PC-3 (cell line): ENCODE results near the gene LSG1. TPM values are rescaled to one million over a fixed set of nuclear protein-coding genes. Genes with fewer than 3 reads are reported as not detected.

ENCODE experiments used
- ATAC-seq: fragments of 200-7000 bp; cut with Tn5 transposase; 2 replicates; pipeline ENCODE4 v1.9.1; 2020; ENCODE audit warnings: mild to moderate bottlenecking, moderate library complexity
- BruUV-seq: library from RNA; stranded (reverse); fragments of 400-500 nt; replicated peaks from 2 replicates; lab custom pipeline; 2021; lab: Mats Ljungman, UMichigan
- CTCF ChIA-PET: fragments of 300-600 bp; sonication (Branson Sonifier 250); formaldehyde crosslinking; loops from one replicate; lab custom pipeline; 2022; ENCODE audit warnings: antibody characterized with exemption; lab: Charles Lee
- POLR2A ChIA-PET: fragments of 300-600 bp; sonication (Branson Sonifier 250); formaldehyde crosslinking; loops from one replicate; lab custom pipeline; 2022; ENCODE audit warnings: antibody characterized with exemption; ENCODE audit not compliant: unreplicated experiment; lab: Charles Lee
- DNase-seq: peaks from one replicate; pipeline ENCODE4 v3.0.0-alpha.2; 2015
- H2AFZ ChIP-seq: fragments of 300-600 bp; sonication (generic); 2 replicates; pipeline ENCODE4 v1.6.0; 2016; ENCODE audit warnings: antibody characterized with exemption, low read length
- H3F3A ChIP-seq: fragments of 300-600 bp; sonication (generic); one replicate; pipeline ENCODE4 v1.6.0; 2017; ENCODE audit warnings: antibody characterized with exemption, low read length, control low read depth, mild to moderate bottlenecking; ENCODE audit not compliant: unreplicated experiment
- H3K27ac ChIP-seq: fragments of 300-600 bp; sonication (generic); 2 replicates; pipeline ENCODE4 v1.5.1; 2016; ENCODE audit warnings: mild to moderate bottlenecking, low read length
- H3K27me3 ChIP-seq: fragments of 300-600 bp; sonication (generic); 2 replicates; pipeline ENCODE4 v1.6.1; 2016; ENCODE audit warnings: low read length, mixed read lengths
- H3K36me3 ChIP-seq: fragments of 300-600 bp; sonication (generic); 2 replicates; pipeline ENCODE4 v1.6.1; 2016; ENCODE audit warnings: low read depth, mixed run types, low read length, mixed read lengths
- H3K4me1 ChIP-seq: fragments of 300-600 bp; sonication (generic); 2 replicates; pipeline ENCODE4 v1.5.1; 2016; ENCODE audit warnings: low read length; ENCODE audit not compliant: insufficient read depth
- H3K4me2 ChIP-seq: fragments of 300-600 bp; sonication (generic); 2 replicates; pipeline ENCODE4 v1.6.0; 2016; ENCODE audit warnings: low read length
- H3K4me3 ChIP-seq: fragments of 300-600 bp; sonication (generic); 2 replicates; pipeline ENCODE4 v1.5.1; 2016; ENCODE audit warnings: mild to moderate bottlenecking, low read length, mixed read lengths
- H3K79me2 ChIP-seq: fragments of 300-600 bp; sonication (generic); 2 replicates; pipeline ENCODE4 v1.6.1; 2017; ENCODE audit warnings: low read length, mixed read lengths
- H3K9ac ChIP-seq: fragments of 300-600 bp; sonication (generic); 2 replicates; pipeline ENCODE4 v1.6.0; 2016; ENCODE audit warnings: mild to moderate bottlenecking, low read length
- H3K9me2 ChIP-seq: fragments of 300-600 bp; sonication (generic); replicated peaks from 2 replicates; pipeline ENCODE4 v1.6.1; 2016; ENCODE audit warnings: mixed run types, low read length, mixed read lengths
- H3K9me3 ChIP-seq: fragments of 300-600 bp; sonication (generic); 2 replicates; pipeline ENCODE4 v1.6.1; 2016; ENCODE audit warnings: low read length, mixed read lengths
- H4K20me1 ChIP-seq: fragments of 300-600 bp; sonication (generic); 2 replicates; pipeline ENCODE4 v1.6.1; 2016; ENCODE audit warnings: low read length, mixed read lengths
- EZH2 ChIP-seq: fragments of 300-600 bp; sonication (generic); IDR thresholded peaks from one replicate; pipeline ENCODE4 v1.6.1; 2017; ENCODE audit warnings: antibody characterized with exemption, mild to moderate bottlenecking, low read length; ENCODE audit not compliant: unreplicated experiment
- EZH2phosphoT487 ChIP-seq: fragments of 300-600 bp; sonication (generic); IDR thresholded peaks from 2 replicates; pipeline ENCODE4 v1.6.1; 2018; ENCODE audit warnings: mild to moderate bottlenecking, antibody characterized with exemption, low read length, borderline replicate concordance
- intact Hi-C: fragments of 100-400 bp; cut with micrococcal nuclease; formaldehyde crosslinking; loops from 2 replicates; pipeline ENCODE4 v1.9.0; 2023
- total RNA-seq: library from RNA; depleted of rRNA; stranded (reverse); fragments of >200 nt; gene quantifications from 2 replicates; pipeline ENCODE4 v1.2.3, GENCODE V29; 2014
- TF ChIP-seq, protein P1 (sequence below): fragments of 300-600 bp; sonication (generic); conservative IDR thresholded peaks from 2 replicates; pipeline ENCODE4 v1.5.1; 2017; ENCODE audit warnings: antibody characterized with exemption, low read depth, mild to moderate bottlenecking, low read length

The LSG1 gene
- total RNA-seq, 1 experiment from 2014 or later = 83.8 TPM

DNA sequence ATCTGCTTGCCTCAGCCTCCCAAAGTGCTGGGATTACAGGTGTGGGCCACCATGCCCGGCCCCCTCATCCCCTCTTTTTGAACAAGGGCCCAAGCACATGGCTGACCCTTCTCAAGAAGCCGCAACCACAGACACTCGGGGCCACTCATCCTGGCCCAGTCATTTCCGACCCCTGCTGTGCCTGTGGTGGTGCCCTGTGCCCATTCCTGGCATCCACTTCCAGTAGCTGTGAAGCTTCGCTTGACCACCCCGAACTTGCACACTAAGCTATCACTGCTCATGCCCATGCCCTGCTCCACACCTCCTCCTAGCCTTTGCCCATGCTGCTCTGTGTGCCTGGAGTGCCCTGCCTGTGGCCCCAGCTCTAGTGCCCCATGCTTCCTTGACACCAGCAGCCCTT is 47.0 kb downstream of the LSG1 start:
- H3K9ac ChIP-seq = no peak overlapping the region
- H3K4me1 ChIP-seq = no peaks in the 10 kb centered on the region
- ATAC-seq = no peak
- intact Hi-C loops = no loop called here
- H3K79me2 ChIP-seq = no peaks in the 10 kb centered on the region
- no peak for DNase-seq
- H3K9me3 ChIP-seq = no peaks in the 10 kb centered on the region
- H3K4me3 ChIP-seq = no peak overlapping the region
- no TSS peak for BruUV-seq
- CTCF ChIA-PET = no interaction called here
- H3K4me2 ChIP-seq = no peak overlapping the region
- TF ChIP-seq, protein P1, sequence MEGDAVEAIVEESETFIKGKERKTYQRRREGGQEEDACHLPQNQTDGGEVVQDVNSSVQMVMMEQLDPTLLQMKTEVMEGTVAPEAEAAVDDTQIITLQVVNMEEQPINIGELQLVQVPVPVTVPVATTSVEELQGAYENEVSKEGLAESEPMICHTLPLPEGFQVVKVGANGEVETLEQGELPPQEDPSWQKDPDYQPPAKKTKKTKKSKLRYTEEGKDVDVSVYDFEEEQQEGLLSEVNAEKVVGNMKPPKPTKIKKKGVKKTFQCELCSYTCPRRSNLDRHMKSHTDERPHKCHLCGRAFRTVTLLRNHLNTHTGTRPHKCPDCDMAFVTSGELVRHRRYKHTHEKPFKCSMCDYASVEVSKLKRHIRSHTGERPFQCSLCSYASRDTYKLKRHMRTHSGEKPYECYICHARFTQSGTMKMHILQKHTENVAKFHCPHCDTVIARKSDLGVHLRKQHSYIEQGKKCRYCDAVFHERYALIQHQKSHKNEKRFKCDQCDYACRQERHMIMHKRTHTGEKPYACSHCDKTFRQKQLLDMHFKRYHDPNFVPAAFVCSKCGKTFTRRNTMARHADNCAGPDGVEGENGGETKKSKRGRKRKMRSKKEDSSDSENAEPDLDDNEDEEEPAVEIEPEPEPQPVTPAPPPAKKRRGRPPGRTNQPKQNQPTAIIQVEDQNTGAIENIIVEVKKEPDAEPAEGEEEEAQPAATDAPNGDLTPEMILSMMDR = no peak
- no peak for TF ChIP-seq EZH2
- TF ChIP-seq EZH2phosphoT487 = no peak
- POLR2A ChIA-PET = no interaction called here
- H3F3A ChIP-seq = no peaks in the 10 kb centered on the region
- no peak overlapping the region for H2AFZ ChIP-seq
- no peak overlapping the region for H3K27ac ChIP-seq
- H3K27me3 ChIP-seq = no peaks in the 10 kb centered on the region
- no peaks in the 10 kb centered on the region for H4K20me1 ChIP-seq
- no peaks in the 10 kb centered on the region for H3K9me2 ChIP-seq
- H3K36me3 ChIP-seq = 0 out of 2 replicates have a peak, but pooled peaks cover 12% of the 10 kb centered on the region

DNA sequence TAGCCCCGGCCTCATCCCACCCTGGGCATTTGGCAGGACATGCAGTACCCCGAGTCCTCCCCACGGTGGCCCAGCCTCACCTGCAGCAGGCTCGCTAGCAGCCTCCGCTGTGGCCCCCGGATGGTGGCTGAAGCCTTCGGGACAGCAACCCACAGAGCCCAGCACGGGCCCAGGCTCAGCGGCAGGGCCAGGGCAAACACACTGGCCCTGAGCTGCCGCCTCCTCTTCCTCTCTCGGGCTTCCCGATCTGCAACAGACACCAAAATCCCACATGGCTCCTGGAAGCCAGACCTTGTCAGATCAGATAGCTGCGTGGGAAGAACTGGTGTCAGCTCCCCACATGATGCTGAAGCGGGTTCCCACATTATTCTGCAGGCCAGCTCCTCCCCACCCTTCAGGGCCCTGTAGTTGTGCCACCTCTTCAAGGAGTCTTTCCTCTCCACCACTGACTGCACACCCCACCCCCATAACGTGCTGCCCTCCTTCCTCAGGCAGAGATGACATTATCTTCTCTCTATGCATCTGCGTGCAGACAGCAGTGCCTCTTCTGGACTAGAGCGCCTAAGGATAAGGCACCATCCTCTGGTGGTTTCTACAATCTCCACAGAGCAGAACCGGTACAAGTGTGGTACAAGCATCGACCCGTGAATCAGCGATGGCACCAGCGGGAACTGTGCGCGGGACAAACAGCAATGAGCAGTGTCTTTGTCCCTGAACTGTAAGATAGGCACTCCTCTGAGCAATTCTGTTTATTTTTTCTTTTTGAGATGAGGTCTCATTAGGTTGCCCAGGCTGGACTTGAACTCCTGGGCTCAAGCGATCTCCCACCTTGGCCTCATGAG is 48.3 kb downstream of the LSG1 start:
- H4K20me1 ChIP-seq = no peaks in the 10 kb centered on the region
- no peak overlapping the region for H3K4me2 ChIP-seq
- H3K9ac ChIP-seq = no peak overlapping the region
- no peak overlapping the region for H3K4me3 ChIP-seq
- DNase-seq (no peak), ATAC-seq (no peak)
- intact Hi-C loops = no loop called here
- H3K79me2 ChIP-seq = no peaks in the 10 kb centered on the region
- CTCF ChIA-PET = no interaction called here
- no peaks in the 10 kb centered on the region for H3K9me3 ChIP-seq
- H3K27ac ChIP-seq = no peak overlapping the region
- H3K9me2 ChIP-seq = no peaks in the 10 kb centered on the region
- H3K4me1 ChIP-seq = no peaks in the 10 kb centered on the region
- no TSS peak for BruUV-seq
- POLR2A ChIA-PET = no interaction called here
- H3K36me3 ChIP-seq = 0 out of 2 replicates have a peak, but pooled peaks cover 8% of the 10 kb centered on the region
- no peaks in the 10 kb centered on the region for H3K27me3 ChIP-seq
- TF ChIP-seq, protein P1 = no peak
- no peak for TF ChIP-seq EZH2
- no peak for TF ChIP-seq EZH2phosphoT487
- no peak overlapping the region for H2AFZ ChIP-seq
- H3F3A ChIP-seq = no peaks in the 10 kb centered on the region
